ENCODE measurements around the gene NTN3.

Gene NTN3

GRCh38 chr16:2520097-2520783 is 49.1 kb downstream of the NTN3 start, which contains the start of gene AMDHD2:
AMDHD2 (plus strand) TSS chr16:2520371; CDS start chr16:2520459, 88 bp downstream.
- no peaks in the 10 kb centered on the region for H3K36me3 ChIP-seq (ENCODE audit: insufficient read depth, low read length)
- peaks cover 4% of the 10 kb centered on the region for H3K4me1 ChIP-seq (ENCODE audit: insufficient read depth, low read length, poor library complexity, severe bottlenecking)
- H3K4me3 ChIP-seq (ENCODE audit: low read length, poor library complexity, severe bottlenecking): peak within 1 kb of the TSS; percentile 65
- TF ChIP-seq EZH2phosphoT487 (IDR thresholded peaks at IDR 0.05; ENCODE audit: borderline replicate concordance): no peak
- TF ChIP-seq CTCF (conservative IDR thresholded peaks at IDR 0.05; ENCODE audit: low read length): no peak
- H3K79me2 ChIP-seq (ENCODE audit: insufficient read depth, low read length): peaks cover 38% of the 10 kb centered on the region
- no peaks in the 10 kb centered on the region for H3K9me3 ChIP-seq (ENCODE audit: insufficient read depth, low read depth, low read length)
- peak within 1 kb of the TSS; percentile 46 for H3K4me2 ChIP-seq (ENCODE audit: low read depth, low read length, poor library complexity, severe bottlenecking)
- H3K9ac ChIP-seq (ENCODE audit: low read depth, low read length, poor library complexity, severe bottlenecking): no peak within 1 kb of the TSS
- H3F3A ChIP-seq (ENCODE audit: low read depth): no peaks in the 10 kb centered on the region
- no peak within 1 kb of the TSS for H2AFZ ChIP-seq (ENCODE audit: low read length)
- H3K27me3 ChIP-seq (ENCODE audit: insufficient read depth, low read length, poor library complexity, severe bottlenecking): no peaks in the 10 kb centered on the region
- no peaks in the 10 kb centered on the region for H3K9me2 ChIP-seq (replicated peaks; ENCODE audit: low read depth, low read length)
- peaks cover under 1% of the 10 kb centered on the region for H4K20me1 ChIP-seq (ENCODE audit: insufficient read depth, low read length, poor library complexity, severe bottlenecking)

GRCh38 chr16:2520784-2521531 is 49.9 kb downstream of the NTN3 start:
- no peaks in the 10 kb centered on the region for H3K36me3 ChIP-seq (ENCODE audit: insufficient read depth, low read length)
- no peak overlapping the region for H3K9ac ChIP-seq (ENCODE audit: low read depth, low read length, poor library complexity, severe bottlenecking)
- no peaks in the 10 kb centered on the region for H4K20me1 ChIP-seq (ENCODE audit: insufficient read depth, low read length, poor library complexity, severe bottlenecking)
- H3K9me2 ChIP-seq (replicated peaks; ENCODE audit: low read depth, low read length): no peaks in the 10 kb centered on the region
- TF ChIP-seq CTCF (conservative IDR thresholded peaks at IDR 0.05; ENCODE audit: low read length) (no peak), EZH2phosphoT487 (IDR thresholded peaks at IDR 0.05; ENCODE audit: borderline replicate concordance) (no peak)
- H3K9me3 ChIP-seq (ENCODE audit: insufficient read depth, low read depth, low read length): no peaks in the 10 kb centered on the region
- no peaks in the 10 kb centered on the region for H3F3A ChIP-seq (ENCODE audit: low read depth)
- no peak overlapping the region for H2AFZ ChIP-seq (ENCODE audit: low read length)
- peaks cover 31% of the 10 kb centered on the region for H3K79me2 ChIP-seq (ENCODE audit: insufficient read depth, low read length)
- H3K4me1 ChIP-seq (ENCODE audit: insufficient read depth, low read length, poor library complexity, severe bottlenecking): peaks cover 2% of the 10 kb centered on the region
- peak overlapping the region; percentile 65 for H3K4me3 ChIP-seq (ENCODE audit: low read length, poor library complexity, severe bottlenecking)
- peak overlapping the region; percentile 46 for H3K4me2 ChIP-seq (ENCODE audit: low read depth, low read length, poor library complexity, severe bottlenecking)
- H3K27me3 ChIP-seq (ENCODE audit: insufficient read depth, low read length, poor library complexity, severe bottlenecking): no peaks in the 10 kb centered on the region

Data from Loucy (cell line).